Caco-2 (cell line): ENCODE measurements around the gene ARHGAP18. TPM values are rescaled to one million over a fixed set of nuclear protein-coding genes. Genes with fewer than 3 reads are reported as not detected.

Source experiments
- BruUV-seq: library from RNA; stranded (reverse); fragments of 400-500 nt; replicated peaks from 2 replicates; lab custom pipeline; 2021; lab: Mats Ljungman, UMichigan
- CTCF ChIA-PET: fragments of 300-600 bp; sonication (Branson Sonifier 250); formaldehyde crosslinking; loops from one replicate; lab custom pipeline; 2022; ENCODE audit warnings: antibody characterized with exemption; lab: Charles Lee
- POLR2A ChIA-PET: fragments of 300-600 bp; sonication (Branson Sonifier 250); formaldehyde crosslinking; loops from one replicate; lab custom pipeline; 2022; ENCODE audit warnings: antibody characterized with exemption; lab: Charles Lee
- DNase-seq, 2 experiments: peaks; one replicate each; pipeline versions ENCODE4 v3.0.0 to v3.0.0-alpha.2; 2020 to 2022
- H3K27me3 ChIP-seq: replicated peaks from 2 replicates; pipeline ENCODE4 v1.6.0; 2011; ENCODE audit warnings: low read length; ENCODE audit not compliant: control insufficient read depth, insufficient read depth
- H3K36me3 ChIP-seq: 2 replicates; pipeline ENCODE4 v1.5.1; 2011; ENCODE audit warnings: low read length; ENCODE audit not compliant: control insufficient read depth, insufficient read depth
- H3K4me1 ChIP-seq: fragments of 250-450 bp; sonication (Bioruptor Pico); 2 replicates; pipeline ENCODE4 v1.5.1; 2020; ENCODE audit warnings: mild to moderate bottlenecking
- H3K4me3 ChIP-seq: 2 replicates; pipeline ENCODE4 v1.5.1; 2011; ENCODE audit warnings: low read depth, mild to moderate bottlenecking, control low read depth, low read length
- H3K9me3 ChIP-seq: fragments of 250-450 bp; sonication (Bioruptor Pico); 2 replicates; pipeline ENCODE4 v1.5.1; 2020; ENCODE audit warnings: mild to moderate bottlenecking, moderate library complexity
- H3K27ac Mint-ChIP-seq: one replicate; pipeline ENCODE4 v1.8.0; 2022; ENCODE audit warnings: mixed read lengths; ENCODE audit not compliant: unreplicated experiment
- H3K27me3 Mint-ChIP-seq: one replicate; pipeline ENCODE4 v1.8.0; 2022; ENCODE audit warnings: mixed read lengths; ENCODE audit not compliant: insufficient read depth, unreplicated experiment
- H3K36me3 Mint-ChIP-seq: one replicate; pipeline ENCODE4 v1.8.0; 2022; ENCODE audit warnings: mild to moderate bottlenecking, mixed read lengths; ENCODE audit not compliant: insufficient read depth, unreplicated experiment
- H3K4me1 Mint-ChIP-seq: one replicate; pipeline ENCODE4 v1.8.0; 2022; ENCODE audit warnings: low read depth, mixed read lengths; ENCODE audit not compliant: unreplicated experiment
- H3K4me3 Mint-ChIP-seq: one replicate; pipeline ENCODE4 v1.8.0; 2022; ENCODE audit warnings: mild to moderate bottlenecking, moderate library complexity, mixed read lengths; ENCODE audit not compliant: unreplicated experiment
- H3K9me3 Mint-ChIP-seq: one replicate; pipeline ENCODE4 v1.8.0; 2022; ENCODE audit warnings: mixed read lengths; ENCODE audit not compliant: unreplicated experiment
- intact Hi-C: fragments of 100-400 bp; cut with micrococcal nuclease; formaldehyde crosslinking; loops from one replicate; pipeline ENCODE4 v1.10.0; 2022; ENCODE audit not compliant: unreplicated experiment
- total RNA-seq: library from RNA; stranded (reverse); gene quantifications from 2 replicates; pipeline ENCODE4 v1.2.3, GENCODE V29; 2022
- TF ChIP-seq, protein P1 (sequence below), 2 experiments: fragments of 200-600 bp in 1 of 2; IDR thresholded peaks; 1 replicate in 1 of 2; 2 replicates in 1 of 2; pipeline versions ENCODE4 v1.5.1 to v1.8.0; 2011 to 2022; ENCODE audit warnings: antibody characterized with exemption in 1 of 2, control low read depth in 1 of 2, inconsistent platforms in 1 of 2, low read depth in 1 of 2, low read length in 1 of 2, mild to moderate bottlenecking in 1 of 2, moderate library complexity in 1 of 2; ENCODE audit not compliant: insufficient read depth in 1 of 2, severe bottlenecking in 1 of 2, unreplicated experiment in 1 of 2

Gene ARHGAP18
- total RNA-seq, 1 experiment from 2014 or later = 15.0 TPM

DNA sequence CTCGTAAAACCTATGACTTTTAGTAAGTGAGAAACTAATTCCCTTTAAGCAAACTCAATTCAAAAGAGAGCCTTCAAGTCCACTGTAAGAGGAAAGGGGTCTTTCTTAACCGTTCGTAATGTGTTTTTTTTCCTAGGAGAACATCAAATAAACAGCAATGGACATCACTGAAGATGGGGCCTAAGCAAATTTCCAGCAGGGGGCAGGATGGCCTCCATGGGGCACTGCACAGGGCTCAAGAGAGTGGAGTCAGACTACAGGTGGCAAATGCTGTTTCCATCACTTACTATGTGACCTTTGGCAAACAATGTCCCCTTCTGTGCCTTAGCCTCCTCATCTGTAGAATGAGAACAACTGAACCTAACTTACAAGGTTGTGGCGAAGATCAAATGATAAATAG, 88.7 kb downstream of the ARHGAP18 start:
- Mint-ChIP-seq H3K4me3 (no peak overlapping the region), H3K36me3 (peaks cover 9% of the 10 kb centered on the region), H3K9me3 (peaks cover 16% of the 10 kb centered on the region), H3K4me1 (no peaks in the 10 kb centered on the region), H3K27me3 (no peaks in the 10 kb centered on the region), H3K27ac (no peak overlapping the region)
- POLR2A ChIA-PET = no interaction called here
- Histone ChIP-seq H3K4me3 (no peak overlapping the region), H3K4me1 (no peaks in the 10 kb centered on the region), H3K27me3 (no peaks in the 10 kb centered on the region), H3K9me3 (no peaks in the 10 kb centered on the region), H3K36me3 (no peaks in the 10 kb centered on the region)
- peak in 1 of 2 experiments; percentile 34 for DNase-seq
- BruUV-seq = no TSS peak
- intact Hi-C loops = loop anchor here (1.0 kb wide), 1 partner anchor 109 kb away; no protein-coding TSS in a partner anchor
- CTCF ChIA-PET = no interaction called here
- TF ChIP-seq, protein P1, sequence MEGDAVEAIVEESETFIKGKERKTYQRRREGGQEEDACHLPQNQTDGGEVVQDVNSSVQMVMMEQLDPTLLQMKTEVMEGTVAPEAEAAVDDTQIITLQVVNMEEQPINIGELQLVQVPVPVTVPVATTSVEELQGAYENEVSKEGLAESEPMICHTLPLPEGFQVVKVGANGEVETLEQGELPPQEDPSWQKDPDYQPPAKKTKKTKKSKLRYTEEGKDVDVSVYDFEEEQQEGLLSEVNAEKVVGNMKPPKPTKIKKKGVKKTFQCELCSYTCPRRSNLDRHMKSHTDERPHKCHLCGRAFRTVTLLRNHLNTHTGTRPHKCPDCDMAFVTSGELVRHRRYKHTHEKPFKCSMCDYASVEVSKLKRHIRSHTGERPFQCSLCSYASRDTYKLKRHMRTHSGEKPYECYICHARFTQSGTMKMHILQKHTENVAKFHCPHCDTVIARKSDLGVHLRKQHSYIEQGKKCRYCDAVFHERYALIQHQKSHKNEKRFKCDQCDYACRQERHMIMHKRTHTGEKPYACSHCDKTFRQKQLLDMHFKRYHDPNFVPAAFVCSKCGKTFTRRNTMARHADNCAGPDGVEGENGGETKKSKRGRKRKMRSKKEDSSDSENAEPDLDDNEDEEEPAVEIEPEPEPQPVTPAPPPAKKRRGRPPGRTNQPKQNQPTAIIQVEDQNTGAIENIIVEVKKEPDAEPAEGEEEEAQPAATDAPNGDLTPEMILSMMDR (IDR thresholded peaks at IDR 0.05; ENCODE audit: insufficient read depth in 1 of 2, low read depth in 1 of 2, low read length in 1 of 2, severe bottlenecking in 1 of 2, unreplicated experiment in 1 of 2) = peak in 1 of 2 experiments; percentile 28

DNA sequence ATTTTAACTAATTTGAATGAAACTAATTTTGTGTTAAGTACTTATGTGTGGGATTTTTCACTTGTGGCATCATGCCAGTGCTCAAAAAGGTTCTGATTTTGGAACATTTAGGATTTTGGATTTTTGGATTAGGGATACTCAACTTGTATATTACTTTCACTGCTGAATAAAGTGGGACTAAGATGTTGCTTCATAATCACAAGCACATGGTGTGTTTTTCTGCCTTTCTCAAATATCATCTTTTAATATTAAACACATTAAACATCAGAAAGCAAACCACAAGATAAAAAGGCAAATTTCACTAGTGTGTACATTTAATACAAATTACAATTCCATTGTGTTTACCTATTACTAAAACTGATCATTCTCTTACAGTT, 89.8 kb downstream of the ARHGAP18 start:
- Mint-ChIP-seq H3K4me1 (no peaks in the 10 kb centered on the region), H3K27ac (no peak overlapping the region), H3K4me3 (no peak overlapping the region), H3K9me3 (peaks cover 16% of the 10 kb centered on the region), H3K36me3 (peaks cover 11% of the 10 kb centered on the region), H3K27me3 (no peaks in the 10 kb centered on the region)
- TF ChIP-seq, protein P1 (IDR thresholded peaks at IDR 0.05; ENCODE audit: insufficient read depth in 1 of 2, low read depth in 1 of 2, low read length in 1 of 2, severe bottlenecking in 1 of 2, unreplicated experiment in 1 of 2) = no peak
- DNase-seq = no peak
- H3K4me3 ChIP-seq = no peak overlapping the region
- CTCF ChIA-PET = no interaction called here
- H3K36me3 ChIP-seq = no peaks in the 10 kb centered on the region
- H3K4me1 ChIP-seq = no peaks in the 10 kb centered on the region
- POLR2A ChIA-PET = no interaction called here
- BruUV-seq = no TSS peak
- intact Hi-C loops = no loop called here
- H3K27me3 ChIP-seq = no peaks in the 10 kb centered on the region
- no peaks in the 10 kb centered on the region for H3K9me3 ChIP-seq

DNA sequence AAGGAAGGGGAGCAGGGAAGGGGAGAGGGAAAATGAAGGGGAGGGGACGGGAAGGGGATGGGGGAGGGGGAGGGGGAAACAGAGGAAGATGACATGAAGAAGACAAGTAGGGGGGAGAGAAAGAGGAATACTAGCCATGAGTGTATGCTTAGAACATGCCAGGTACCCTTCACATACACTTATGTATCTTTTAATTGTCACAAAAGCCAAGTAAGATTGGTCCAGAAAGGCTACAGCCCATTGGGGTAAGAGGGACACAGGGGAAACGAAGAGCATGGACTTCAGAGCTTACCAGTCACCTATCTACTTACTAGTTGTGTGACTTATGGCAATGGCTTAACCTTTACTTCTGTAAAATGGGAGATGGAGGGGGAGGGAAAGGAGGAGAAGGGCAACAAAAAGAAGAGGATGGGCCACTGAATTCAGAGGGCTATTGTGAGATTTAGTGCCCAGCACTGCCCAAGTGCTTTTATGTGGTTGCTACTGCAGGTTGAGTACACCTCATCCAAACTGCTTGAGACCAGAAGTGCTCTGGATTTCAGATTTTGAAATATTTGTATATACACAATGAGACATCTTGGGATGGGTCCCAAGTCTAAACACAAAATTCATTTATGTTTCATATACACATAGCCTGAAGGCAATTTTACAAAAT, 90.3 kb downstream of the ARHGAP18 start:
- DNase-seq = no peak
- H3K4me1 ChIP-seq = no peaks in the 10 kb centered on the region
- BruUV-seq = no TSS peak
- ChIA-PET CTCF (no interaction called here), POLR2A (no interaction called here)
- peaks cover 16% of the 10 kb centered on the region for H3K9me3 Mint-ChIP-seq
- intact Hi-C loops = no loop called here
- no peaks in the 10 kb centered on the region for H3K27me3 Mint-ChIP-seq
- H3K4me3 Mint-ChIP-seq = no peak overlapping the region
- H3K27ac Mint-ChIP-seq = no peak overlapping the region
- H3K27me3 ChIP-seq = no peaks in the 10 kb centered on the region
- H3K36me3 ChIP-seq = no peaks in the 10 kb centered on the region
- H3K4me3 ChIP-seq = no peak overlapping the region
- no peaks in the 10 kb centered on the region for H3K9me3 ChIP-seq
- H3K4me1 Mint-ChIP-seq = no peaks in the 10 kb centered on the region
- TF ChIP-seq, protein P1 (IDR thresholded peaks at IDR 0.05; ENCODE audit: insufficient read depth in 1 of 2, low read depth in 1 of 2, low read length in 1 of 2, severe bottlenecking in 1 of 2, unreplicated experiment in 1 of 2) = no peak
- peaks cover 15% of the 10 kb centered on the region for H3K36me3 Mint-ChIP-seq
